Measurements from ENCODE around the gene RPA1.
"Not testable (repeated sequence)": the region's sequence is repeated elsewhere in the genome, so short reads cannot be mapped to it uniquely, and the experiment has no call there.

RPA1 gene

DNA sequence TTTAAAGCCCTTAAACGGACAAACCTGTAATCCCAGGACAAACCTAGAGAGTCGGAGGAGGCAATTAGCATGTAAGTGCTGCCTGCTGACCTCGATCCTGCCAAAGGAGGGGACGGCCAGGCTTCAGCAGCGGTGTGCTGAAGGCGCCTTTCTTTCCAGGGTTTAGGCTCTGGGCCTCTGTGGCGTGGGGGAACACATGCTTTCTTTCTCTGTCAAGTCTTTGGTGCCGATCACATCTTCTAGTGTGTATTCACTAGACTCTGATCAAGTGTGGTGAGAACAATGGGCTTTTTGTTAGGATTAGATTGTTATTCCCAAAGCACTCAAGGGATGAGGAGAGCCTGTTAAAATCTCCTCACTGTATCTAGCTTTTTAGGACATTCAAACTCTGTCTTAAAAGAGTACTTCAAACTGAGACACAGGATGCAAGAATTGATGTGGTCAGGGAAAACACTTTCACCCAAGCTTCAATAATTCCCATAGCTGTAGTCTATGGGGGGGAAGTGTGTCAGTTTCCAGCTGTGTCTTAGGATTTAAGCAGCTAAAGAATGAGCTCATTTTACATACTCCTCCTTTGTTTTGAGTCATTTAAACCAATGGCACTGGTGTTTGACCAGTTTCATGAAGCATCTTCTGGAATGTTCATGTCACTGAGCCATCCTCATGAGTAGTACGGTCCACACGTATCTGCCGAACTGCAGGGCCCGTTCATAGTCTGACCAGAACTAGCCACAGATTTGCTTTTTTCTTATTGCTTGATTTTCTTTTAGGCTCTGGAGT is 51.2 kb downstream of the RPA1 start:
- no peak for DNase-seq

DNA sequence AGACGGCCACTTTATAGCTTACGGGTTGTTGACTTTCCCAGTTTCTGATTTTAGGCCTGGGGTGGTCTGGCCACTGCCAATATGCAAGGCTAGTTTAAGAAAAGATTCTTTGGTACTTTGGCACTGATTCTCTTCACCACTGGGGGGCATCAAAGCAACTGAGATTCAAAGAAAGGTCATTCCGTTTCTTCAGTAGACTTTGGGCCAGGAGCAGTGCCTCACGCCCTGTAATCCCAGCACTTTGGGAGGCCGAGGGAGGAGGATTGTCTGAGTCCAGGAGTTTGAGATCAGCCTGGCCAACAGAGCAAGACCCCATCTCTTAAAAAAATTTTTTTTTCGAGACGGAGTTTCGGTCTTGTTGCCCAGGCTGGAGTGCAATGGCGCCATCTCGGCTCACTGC is 53.0 kb downstream of the RPA1 start:
- no peak for DNase-seq

DNA sequence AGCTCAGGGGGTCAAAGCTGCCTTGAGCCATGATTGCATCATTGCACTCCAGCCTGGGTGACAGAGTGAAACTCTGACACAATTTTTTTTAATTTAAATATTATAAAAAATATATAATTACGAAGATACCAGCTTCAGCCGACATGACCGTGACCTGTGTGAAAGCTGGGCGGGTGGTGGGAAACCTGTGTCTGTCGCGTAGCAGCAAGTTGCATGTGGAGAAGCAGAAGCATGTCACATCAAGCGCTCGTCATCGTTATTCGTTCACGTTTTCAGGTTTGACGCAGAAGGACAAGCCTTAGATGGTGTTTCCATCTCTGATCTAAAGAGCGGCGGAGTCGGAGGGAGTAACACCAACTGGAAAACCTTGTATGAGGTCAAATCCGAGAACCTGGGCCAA is 53.7 kb downstream of the RPA1 start:
- no peak for DNase-seq

DNA sequence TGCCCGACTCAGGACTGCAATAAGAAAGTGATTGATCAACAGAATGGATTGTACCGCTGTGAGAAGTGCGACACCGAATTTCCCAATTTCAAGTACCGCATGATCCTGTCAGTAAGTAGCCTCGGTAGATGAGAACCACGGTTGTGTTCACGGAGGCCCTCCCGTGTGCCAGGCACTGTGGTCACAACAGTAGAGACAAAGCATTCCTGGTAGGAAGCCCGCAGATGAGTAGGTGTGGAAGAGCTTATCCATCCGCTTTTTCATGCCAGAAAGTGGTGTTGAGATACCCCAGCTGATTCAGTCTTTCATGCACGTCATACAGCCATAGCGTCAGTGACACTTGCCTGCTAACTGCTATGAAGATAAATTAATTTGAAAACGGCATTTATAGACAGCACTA is 58.9 kb downstream of the RPA1 start:
- no peak for DNase-seq

DNA sequence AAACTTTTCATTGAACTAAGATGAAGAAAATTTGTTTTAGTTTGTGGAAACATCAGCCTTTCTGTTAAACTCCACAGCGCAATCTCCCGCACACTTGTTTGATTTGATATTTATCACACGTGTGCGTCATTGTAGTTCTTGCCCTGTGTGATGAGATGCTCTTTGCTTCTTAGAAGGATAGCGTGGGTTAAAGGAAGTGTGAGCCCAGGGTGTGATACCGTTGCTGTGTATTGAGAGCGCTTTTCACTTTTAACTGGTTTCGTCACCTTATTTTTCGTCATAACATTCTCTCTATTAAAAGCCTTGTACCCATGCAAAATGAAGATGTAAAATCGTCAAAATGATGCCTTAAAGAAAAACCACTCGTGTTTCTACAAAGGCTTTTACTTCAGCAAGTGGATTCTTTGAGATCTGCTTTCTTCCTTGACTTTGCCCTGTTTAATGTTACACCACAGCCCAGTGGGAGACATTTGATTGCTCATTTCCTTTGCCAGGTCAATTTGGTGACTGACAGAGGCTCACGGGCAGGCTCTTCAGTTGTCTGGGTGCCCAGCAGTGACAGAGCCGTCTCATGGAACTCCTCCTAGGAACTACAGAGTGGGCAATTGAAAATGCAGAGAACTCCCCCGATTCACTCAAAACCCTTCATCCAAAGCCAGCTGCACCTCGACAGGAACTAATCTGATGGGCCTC is 61.1 kb downstream of the RPA1 start:
- DNase-seq: no peak

DNA sequence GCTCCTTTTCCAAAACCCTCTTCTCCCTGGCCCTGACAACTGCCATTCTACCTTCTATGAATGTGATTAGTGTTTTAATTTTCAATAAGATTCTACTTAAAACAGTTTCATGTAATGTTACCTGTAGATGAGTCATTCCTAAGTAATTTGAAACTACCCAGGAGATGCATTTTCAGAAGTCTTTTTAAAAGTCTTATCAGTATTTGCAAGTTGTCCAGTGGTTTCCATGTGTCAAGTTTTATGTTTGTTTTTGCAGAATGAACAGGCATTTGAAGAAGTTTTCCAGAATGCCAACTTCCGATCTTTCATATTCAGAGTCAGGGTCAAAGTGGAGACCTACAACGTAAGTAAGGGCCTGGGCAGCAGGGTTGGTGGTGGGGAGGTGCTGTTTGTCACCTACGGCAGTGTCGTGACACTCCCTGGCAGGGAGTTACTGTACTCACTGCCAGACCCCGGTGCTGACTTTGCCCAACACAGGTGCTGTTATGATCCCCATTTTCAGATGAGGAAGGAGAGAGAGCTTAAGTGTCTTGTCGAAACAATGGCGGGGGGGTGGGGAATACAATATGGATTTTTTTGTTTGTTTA is 65.0 kb downstream of the RPA1 start:
- DNase-seq: no peak

DNA sequence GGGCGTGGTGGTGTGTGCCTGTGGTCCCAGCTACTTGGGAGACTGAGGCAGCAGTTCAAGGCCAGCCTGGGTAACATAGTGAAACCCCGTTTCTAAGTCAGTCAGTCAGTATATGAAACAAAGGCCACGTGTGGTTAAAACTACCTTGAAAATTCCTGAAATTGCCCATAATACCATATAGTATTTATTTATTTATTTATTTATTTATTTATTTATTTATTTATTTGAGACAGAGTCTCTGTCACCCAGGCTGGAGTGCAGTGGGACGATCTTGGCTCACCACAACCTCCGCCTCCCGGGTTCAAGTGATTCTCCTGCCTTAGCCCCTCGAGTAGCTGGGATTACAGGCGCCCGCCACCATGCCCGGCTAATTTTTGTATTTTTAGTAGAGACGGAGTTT is 65.7 kb downstream of the RPA1 start:
- not testable (repeated sequence) for DNase-seq

DNA sequence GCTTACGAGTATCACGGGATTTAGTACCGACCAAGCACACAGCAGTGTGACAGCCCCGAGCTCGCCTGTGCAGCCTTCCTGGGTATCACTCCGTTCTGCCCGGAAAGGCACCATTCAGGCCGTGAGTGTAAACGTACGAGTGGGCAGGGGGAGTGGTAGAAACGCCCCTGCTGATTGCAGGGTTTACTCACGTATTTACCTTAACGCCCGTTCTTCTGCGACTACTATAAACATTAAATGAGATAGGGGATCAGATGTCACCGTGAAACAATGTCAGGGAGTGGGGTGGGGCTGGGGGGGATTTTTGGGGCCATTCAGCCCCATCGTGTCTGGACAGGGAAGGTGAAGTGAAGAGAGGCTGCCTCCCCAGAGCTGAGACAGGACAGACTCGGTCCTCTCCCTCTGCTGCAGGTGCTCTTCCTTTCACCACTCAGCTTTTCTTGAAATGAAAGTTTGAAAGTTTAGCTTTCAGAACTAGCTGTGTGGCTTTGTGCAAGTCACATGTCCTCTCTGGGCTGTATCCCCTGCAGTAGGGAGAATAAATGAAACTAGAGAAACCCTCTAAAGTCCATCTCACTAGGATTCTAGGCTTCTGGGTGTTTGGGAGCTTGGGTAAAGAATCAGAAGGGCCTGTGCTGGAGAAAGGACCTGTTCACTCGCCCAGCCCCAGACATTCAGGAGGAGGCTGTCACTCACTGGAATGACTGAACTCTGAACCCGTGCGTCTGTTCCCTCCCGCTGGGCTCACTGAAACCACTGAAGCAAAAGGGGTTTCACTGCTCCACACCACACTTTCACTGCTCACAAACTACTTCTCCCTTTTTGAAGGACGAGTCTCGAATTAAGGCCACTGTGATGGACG is 66.7 kb downstream of the RPA1 start:
- DNase-seq: no peak

DNA sequence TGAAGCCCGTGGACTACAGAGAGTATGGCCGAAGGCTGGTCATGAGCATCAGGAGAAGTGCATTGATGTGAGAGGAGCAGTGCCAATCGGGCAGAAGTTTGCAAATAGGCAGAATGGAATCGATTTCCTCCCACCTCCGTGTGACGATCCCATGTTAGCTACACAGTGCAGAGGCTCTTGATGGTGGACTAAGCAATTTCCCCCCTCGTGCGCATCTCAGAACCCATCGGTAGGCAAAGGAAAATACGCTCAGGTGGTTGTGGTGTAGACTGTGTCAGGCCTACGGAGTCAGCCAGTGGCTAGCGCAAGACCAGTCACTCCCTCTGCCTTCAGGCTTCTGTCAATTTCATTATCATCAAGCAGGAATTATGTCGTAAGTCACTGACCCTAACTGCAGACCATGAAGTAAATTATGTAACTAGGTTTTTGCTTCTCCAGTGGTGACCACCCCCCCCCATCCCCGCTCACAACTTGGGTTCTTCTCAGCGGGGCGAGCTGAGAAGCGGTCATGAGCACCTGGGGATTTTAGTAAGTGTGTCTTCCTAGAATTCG is 67.4 kb downstream of the RPA1 start:
- no peak for DNase-seq

DNA sequence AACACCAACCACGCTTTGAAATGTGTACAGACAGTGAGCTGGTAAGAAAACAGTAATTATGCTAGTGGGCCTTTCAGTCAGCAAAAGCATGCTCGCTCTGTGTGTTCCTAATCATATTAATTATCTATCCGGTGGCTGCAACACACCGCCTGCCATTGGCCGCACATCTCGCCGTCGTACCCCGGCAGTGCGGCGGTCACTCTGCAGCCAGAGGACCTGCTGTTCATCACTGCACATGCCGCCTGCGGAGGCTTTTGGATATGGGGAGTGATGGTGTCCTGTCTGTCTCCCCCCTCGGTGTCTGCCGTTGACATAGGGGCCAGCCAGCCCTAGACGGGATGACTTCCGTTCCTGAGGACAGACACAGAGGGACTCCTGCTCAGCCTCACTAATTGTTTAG is 68.5 kb downstream of the RPA1 start:
- DNase-seq: no peak

DNA sequence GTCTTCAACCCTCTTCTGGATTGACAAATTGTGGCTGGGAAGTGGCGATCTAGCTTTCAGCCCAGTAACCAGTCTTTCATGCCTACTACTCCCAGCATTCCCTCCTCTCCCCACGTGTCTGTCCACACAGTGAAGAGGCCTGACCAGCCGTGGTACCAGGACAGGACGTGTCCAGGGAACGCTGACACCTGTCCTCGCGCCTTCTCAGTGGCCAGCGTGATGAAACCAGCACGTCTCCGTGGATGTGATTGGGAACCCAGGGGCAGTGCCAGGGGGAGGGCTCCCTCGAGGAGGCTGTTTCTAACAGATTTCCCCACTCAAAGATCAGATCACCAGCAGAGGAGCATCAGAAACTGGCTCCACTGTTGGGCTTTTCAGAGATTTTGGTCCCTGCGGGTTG is 69.1 kb downstream of the RPA1 start:
- no peak for DNase-seq

DNA sequence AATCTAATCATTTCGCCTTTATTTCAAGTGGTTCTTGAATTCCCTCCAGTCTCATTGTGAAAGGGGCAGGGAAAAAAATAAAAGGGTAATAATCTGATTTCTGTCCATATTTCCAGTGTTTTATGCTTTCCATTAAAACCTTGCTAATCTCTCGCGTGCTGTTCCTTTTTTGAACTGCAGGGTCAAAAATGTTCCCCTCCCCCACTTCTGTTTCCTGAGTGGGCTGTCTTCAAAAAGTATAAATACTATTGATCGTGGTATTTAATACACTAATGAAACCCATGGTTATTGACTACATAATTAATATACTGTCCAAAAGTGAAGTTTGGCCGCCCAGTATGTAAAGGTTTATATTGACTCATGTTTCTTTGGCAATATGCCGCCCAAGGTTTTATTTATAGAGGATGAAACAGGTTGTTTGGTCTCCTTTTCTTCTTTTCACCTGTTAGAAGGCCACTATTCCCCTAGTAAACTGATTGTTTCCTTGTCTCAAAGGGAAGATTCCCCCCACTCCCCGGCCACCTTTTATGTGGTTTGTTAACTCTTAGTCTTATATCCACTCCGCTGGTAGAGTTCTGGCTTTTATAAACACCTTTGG is 69.7 kb downstream of the RPA1 start:
- DNase-seq: no peak

DNA sequence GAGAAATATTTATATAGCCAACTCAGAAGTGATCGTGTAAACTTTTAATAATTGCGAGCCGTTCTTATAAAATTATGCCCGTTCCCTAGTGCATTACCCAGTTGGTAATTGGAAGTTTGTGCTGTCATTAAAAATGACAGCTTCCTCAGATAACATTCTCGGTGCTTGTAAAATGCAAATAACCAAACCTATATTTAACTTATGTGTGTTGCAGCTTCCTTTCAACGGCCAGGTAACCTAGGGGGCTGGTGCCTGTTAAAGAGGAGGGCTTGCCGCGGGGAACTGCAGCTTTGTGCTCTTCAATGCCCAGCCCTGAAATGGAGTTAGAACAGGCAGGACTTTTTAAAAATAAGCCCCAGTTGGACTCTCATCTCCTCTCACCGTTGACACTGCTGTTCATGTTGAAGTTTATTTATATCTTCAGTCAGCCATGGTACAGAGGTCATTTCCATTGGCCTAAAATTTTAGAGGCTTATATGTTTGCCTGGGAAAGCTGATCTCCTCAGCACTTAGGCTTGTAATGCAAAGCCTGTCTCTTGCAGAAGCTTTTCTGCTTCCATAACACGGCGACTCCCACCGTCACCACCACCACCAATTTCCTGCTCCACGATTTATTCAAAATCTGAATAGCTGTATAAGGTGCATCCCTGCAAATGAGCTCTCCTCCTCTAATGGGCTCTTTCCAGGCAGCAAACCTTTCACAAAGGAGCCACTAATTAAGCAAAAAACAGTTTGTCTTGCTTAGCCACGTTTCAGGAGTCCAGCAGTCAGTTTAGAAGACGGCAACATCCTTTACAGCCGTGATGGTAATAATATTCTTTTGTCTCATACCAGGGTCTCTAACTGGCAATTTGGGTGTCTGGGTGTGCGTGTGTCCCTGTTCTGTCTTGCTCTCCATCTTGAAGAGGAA is 74.7 kb downstream of the RPA1 start:
- DNase-seq: no peak

DNA sequence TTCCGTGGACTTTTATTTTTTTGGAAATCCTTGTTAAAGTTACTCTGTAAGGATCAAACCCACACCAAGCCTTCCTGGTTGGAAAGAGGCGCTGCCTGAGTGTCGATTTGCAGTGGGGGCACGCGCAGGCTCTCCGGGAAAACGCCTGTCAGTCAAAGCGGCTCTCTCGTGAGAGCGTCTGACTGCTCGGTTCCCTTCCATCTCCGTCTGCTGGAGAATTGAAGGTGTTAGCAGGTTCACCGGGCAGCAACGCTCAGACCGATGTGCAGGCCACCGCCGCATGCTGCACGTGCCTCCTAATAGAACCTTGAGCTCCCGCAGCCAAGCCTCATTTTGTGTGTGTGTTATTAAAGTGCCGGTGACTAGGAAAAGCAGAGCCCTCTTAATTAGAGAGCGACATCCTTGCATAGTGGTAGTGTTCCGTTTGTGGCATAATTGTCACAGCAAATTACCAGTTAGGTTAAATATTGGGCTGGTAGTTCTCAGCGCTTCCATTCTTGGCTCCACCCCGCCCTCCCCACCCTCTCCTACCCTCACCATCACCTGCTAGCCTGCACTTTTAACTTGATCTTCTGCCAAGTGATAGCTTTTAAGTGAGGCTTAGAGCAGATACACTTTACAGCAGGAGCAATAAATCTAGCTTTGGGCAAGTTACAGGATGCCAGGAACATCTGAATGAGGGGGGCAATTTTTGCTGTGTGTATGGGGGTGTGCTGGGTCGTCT is 75.5 kb downstream of the RPA1 start:
- DNase-seq: no peak

DNA sequence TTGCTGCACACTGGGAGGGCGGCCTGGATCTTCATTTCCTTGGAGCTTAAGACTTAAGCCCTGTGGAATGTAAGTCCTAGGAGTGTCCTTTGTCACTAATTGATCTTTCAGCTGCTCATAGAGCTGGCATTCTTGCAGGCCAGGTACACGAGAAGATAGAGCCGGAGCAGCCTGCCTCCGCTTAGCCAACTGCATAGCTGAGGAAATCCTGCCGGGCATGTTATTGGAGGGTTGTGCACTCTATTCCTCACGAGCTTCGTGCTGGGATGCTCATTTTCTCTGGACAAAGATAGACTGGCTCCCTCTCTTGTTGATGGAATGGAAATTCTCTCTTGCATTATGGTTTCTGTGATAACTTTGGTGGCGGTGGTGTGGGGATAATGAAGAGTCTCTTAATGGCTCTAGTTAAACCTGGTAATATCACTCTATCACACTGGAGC is 76.9 kb downstream of the RPA1 start:
- DNase-seq: no peak

DNA sequence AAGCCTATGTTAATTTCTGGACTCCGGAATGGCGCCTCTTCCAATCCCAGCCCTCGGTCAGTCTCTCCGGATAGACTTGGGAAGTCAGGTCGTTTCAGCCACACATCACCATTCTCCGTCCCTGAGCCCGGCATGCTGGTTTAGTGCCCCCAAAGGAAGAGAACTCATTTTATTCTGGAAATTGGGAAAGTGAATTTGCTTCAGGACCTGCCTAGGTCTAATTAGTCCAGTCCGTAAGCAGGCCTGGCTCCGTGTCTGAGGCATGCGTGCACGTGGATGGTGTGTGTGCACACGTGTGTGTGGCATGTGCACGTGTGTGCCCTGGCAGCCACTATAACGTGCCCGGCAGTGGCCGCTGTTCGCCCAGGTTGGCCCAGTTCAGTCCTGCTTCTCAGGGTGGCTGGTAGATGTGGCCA is 77.4 kb downstream of the RPA1 start:
- no peak for DNase-seq

DNA sequence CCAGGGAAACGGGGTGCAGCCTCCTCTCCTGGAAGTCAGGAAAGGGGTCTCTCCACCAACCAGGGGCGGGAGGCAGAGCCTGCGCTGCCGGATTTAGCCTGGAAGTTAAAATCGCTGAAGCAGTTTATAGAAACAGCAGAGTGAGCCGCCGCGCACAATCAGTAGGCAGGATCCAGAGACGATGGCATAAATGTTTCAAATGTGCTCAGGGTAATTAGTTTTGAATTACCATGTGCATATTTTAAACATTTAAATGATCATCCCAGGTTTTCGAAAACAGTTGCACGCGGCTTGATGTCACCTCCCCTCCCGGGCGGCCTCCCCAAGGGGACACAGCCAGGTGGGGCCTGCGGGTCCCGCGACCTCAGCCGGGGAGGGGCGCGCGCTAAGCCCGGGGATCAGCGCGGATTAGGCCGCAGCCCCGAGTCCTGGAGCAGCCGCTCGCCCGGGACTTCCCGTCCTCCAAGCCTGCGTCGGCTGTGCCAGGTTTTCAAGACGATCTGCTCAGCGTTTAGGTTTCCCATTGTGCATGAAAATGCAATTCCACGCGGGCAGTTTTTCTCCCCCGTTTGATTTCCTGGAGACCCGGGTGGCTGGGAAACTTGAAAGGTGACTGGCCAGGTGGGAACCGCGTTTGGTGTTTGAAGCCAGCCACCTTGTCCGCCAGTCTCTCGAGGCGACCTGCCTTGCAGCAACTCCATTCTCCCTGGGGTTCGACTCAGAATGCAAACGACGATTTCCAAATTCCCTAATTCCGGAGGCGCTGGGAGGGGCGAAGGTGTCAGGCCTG is 78.3 kb downstream of the RPA1 start:
- DNase-seq: no peak

DNA sequence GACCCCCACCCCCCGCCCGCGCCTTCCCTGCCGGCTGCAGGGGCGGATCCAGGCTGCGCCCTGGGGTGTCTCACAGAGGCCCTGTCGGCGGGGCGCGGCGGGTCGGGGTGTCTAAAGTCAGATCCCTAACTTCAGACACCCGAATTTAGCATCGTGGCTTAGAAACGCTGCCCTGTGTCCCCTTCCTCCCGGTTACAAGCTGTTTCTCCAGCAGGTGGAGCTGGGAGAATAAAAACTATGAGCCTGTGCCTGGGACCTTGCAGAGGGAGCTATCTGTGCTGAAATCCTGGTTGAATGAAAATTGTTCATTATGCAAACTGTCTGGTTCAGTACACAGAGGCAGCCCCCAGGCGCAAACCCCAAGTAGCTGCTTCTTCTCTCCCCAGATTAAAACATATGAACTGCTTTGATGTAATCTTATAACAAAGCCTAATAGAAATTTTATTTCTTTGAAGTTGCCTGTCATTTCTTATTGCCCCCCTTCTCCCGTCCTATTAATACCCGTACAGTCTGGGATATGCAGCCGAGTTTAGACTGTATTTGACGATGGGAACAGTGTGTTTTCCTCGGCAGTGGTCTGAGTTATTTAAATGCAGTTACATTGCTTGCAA is 79.0 kb downstream of the RPA1 start:
- DNase-seq: peak in 1 of 2 donors; percentile 60

DNA sequence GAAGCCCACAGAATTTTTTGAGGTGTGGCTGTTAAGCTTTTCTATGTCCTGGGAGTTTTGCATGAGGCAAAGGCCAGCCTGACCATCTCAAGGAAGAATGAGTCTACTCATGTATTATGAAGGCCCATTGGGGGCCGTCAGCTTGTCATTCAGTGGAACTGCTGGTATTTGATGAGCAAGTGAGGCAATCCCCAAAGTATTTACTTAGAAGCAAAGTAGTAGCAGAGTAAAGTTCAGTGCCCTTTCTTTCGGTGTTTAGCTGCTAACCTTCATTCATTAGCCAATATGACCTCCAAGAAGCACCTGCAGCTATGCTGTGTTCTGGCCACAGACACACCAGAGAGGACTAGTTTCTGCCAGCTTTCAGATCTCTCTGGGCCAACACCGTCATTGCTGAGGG is 80.2 kb downstream of the RPA1 start:
- no peak for DNase-seq
